ENCODE data around the gene COQ9. TPM values are rescaled to one million over a fixed set of nuclear protein-coding genes. Genes with fewer than 3 reads are reported as not detected.

The COQ9 gene
- total and polyA plus RNA-seq, 4 donors = 22.0 to 48.2 (median 29.2) TPM

DNA sequence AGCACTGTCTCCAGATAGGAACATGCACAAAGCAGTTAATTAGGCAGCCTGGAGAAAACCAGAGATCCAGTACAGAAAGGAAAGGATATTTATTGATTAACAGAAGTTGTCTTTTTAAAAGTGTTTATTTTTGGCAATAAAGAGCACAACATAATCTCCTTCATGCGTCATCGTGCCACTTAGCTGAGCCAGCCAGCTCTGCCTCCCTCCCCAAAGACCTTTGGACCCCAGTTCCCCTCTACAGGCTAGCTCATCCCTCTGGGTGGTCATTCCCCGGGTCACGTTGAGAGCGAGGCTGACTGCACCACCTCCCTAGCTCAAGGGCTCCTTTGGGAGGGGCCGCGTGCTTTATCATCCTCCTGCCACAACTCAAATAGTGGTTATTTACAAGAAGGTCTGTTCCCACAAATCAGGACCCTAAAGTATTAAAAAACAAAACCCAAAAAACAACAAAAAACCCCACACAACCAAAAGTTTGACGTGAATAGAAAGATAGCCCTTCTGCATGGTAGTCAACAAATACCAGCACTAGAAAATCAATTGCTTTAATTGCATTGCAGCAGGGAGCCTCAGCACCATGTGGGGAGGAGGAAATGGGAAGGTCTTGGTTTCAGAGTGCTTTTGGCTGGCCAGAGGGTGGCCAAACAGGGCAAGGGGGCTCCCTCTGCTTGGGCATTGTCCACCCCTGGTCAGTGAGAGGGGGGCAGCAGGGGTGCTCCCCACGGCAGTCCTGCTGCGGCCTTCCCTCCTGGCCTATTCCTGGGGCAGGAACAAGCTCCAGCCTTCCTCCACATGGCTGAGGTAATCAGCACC is 24.8 kb downstream of the COQ9 start:
- H3K4me3 ChIP-seq (ENCODE audit: low read length in 2 of 2) = no peak overlapping the region
- WGBS, 2 donors = 58 to 63% methylated on average over 10 of the region's 10 CpGs
- H3K27ac ChIP-seq (ENCODE audit: low read depth in 1 of 2, low read length in 2 of 2) = no peak overlapping the region
- H3K9me3 ChIP-seq (ENCODE audit: control insufficient read depth, low read length) = no peaks in the 10 kb centered on the region
- intact Hi-C loops (cut with DNase I) = no loop called here
- no peaks in the 10 kb centered on the region for H3K27me3 ChIP-seq (ENCODE audit: control insufficient read depth in 1 of 2, insufficient read depth in 2 of 2, low read length in 1 of 2)
- DNase-seq = no peak
- ATAC-seq (ENCODE audit: low FRiP score) = no peak
- no peaks in the 10 kb centered on the region for H3K4me1 ChIP-seq (ENCODE audit: control insufficient read depth in 1 of 2, insufficient read depth in 2 of 2, low read length in 2 of 2)
- H3K36me3 ChIP-seq (ENCODE audit: control insufficient read depth in 1 of 2, insufficient read depth in 2 of 2, low read length in 1 of 2) = peaks cover 0 to 18% of the 10 kb centered on the region in 2 donors

- Histone ChIP-seq H3K27me3 (ENCODE audit: control insufficient read depth in 1 of 2, insufficient read depth in 2 of 2, low read length in 1 of 2) (no peaks in the 10 kb centered on the region), H3K27ac (ENCODE audit: low read depth in 1 of 2, low read length in 2 of 2) (no peak overlapping the region), H3K4me3 (ENCODE audit: low read length in 2 of 2) (no peak overlapping the region), H3K36me3 (ENCODE audit: control insufficient read depth in 1 of 2, insufficient read depth in 2 of 2, low read length in 1 of 2) (peaks cover 0 to 18% of the 10 kb centered on the region in 2 donors), H3K4me1 (ENCODE audit: control insufficient read depth in 1 of 2, insufficient read depth in 2 of 2, low read length in 2 of 2) (no peaks in the 10 kb centered on the region), H3K9me3 (ENCODE audit: control insufficient read depth, low read length) (no peaks in the 10 kb centered on the region)
- 36 to 42% methylated on average over 4 of the region's 4 CpGs for WGBS, 2 donors
- no peak for DNase-seq
- no peak for ATAC-seq (ENCODE audit: low FRiP score)
- intact Hi-C loops (cut with DNase I) = no loop called here
These were observed 25.4 kb downstream of the COQ9 start for GRCh38 chr16:57472665-57473060.

DNA sequence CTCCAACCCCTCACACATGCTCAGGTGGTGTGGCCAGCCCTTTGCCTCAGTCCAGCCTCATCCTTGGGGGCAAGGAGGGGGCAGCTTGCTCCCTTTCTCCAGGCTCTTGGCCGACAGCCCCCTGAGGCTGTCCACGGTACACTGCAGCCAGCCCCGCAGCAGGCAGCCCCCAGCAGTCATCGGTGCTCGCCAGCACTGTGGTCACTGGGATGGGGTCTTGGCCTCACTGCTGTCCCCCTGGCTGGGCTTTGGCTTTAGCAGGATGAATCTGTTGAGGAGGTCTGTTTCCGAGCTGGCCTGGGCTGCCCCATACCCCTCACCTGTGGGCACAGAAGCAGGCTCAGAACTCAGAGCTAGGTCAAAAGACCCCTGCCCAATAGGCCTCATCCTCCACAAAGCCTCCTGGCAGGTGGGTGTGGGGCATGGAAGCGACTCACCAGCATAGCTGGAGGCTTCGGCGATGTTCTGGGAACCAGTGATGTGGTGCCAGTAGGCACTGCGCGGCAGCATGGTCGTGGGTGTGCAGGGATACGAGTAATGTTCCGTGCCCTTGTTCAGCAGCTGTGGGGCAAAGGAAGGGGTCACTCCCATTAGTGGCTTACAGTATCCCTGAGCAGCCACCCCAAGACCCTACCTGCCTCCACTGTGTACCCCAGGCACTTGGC is 26.0 kb downstream of the COQ9 start:
- H3K27ac ChIP-seq (ENCODE audit: low read depth in 1 of 2, low read length in 2 of 2) = no peak overlapping the region
- no peaks in the 10 kb centered on the region for H3K9me3 ChIP-seq (ENCODE audit: control insufficient read depth, low read length)
- intact Hi-C loops (cut with DNase I) = no loop called here
- no peaks in the 10 kb centered on the region for H3K4me1 ChIP-seq (ENCODE audit: control insufficient read depth in 1 of 2, insufficient read depth in 2 of 2, low read length in 2 of 2)
- no peaks in the 10 kb centered on the region for H3K27me3 ChIP-seq (ENCODE audit: control insufficient read depth in 1 of 2, insufficient read depth in 2 of 2, low read length in 1 of 2)
- DNase-seq = no peak
- no peak overlapping the region for H3K4me3 ChIP-seq (ENCODE audit: low read length in 2 of 2)
- H3K36me3 ChIP-seq (ENCODE audit: control insufficient read depth in 1 of 2, insufficient read depth in 2 of 2, low read length in 1 of 2) = peaks cover 0 to 18% of the 10 kb centered on the region in 2 donors
- no peak for ATAC-seq (ENCODE audit: low FRiP score)
- 74 to 79% methylated on average over 14 of the region's 14 CpGs for WGBS, 2 donors

DNA sequence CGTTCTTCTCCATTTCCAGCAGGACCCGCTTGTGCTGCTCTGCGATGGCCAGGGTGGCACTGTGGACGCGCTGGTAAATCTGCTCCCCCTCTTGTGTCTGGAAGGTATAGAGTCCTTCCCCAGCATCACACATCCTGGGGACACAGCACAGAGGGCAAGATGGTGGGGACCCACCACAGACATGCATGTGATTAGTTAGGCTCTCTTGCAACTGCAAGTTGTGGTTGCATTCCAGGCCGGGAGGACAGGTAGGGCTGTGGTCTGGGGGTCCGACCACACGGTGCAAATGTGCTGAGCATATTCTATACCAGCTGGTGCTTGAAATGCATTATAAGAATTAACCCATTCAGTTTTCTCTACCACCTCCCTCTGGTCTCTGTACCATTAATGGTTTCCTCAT is 26.6 kb downstream of the COQ9 start:
- Histone ChIP-seq H3K4me1 (ENCODE audit: control insufficient read depth in 1 of 2, insufficient read depth in 2 of 2, low read length in 2 of 2) (no peaks in the 10 kb centered on the region), H3K9me3 (ENCODE audit: control insufficient read depth, low read length) (no peaks in the 10 kb centered on the region), H3K27me3 (ENCODE audit: control insufficient read depth in 1 of 2, insufficient read depth in 2 of 2, low read length in 1 of 2) (no peaks in the 10 kb centered on the region), H3K4me3 (ENCODE audit: low read length in 2 of 2) (no peak overlapping the region), H3K27ac (ENCODE audit: low read depth in 1 of 2, low read length in 2 of 2) (no peak overlapping the region), H3K36me3 (ENCODE audit: control insufficient read depth in 1 of 2, insufficient read depth in 2 of 2, low read length in 1 of 2) (peaks cover 0 to 18% of the 10 kb centered on the region in 2 donors)
- WGBS, 2 donors = 56 to 73% methylated on average over 8 of the region's 8 CpGs
- ATAC-seq (ENCODE audit: low FRiP score) (no peak), DNase-seq (no peak)
- intact Hi-C loops (cut with DNase I) = no loop called here

GRCh38 chr16:57474671-57475661 is 27.7 kb downstream of the COQ9 start:
- WGBS, 2 donors = 82 to 83% methylated on average over 29 to 30 of the region's 30 CpGs
- no peaks in the 10 kb centered on the region for H3K4me1 ChIP-seq (ENCODE audit: control insufficient read depth in 1 of 2, insufficient read depth in 2 of 2, low read length in 2 of 2)
- peaks cover 0 to 14% of the 10 kb centered on the region in 2 donors for H3K36me3 ChIP-seq (ENCODE audit: control insufficient read depth in 1 of 2, insufficient read depth in 2 of 2, low read length in 1 of 2)
- DNase-seq (peak in 1 of 2 donors; percentile 56), ATAC-seq (ENCODE audit: low FRiP score) (no peak)
- no peaks in the 10 kb centered on the region for H3K27me3 ChIP-seq (ENCODE audit: control insufficient read depth in 1 of 2, insufficient read depth in 2 of 2, low read length in 1 of 2)
- intact Hi-C loops (cut with DNase I) = no loop called here
- no peaks in the 10 kb centered on the region for H3K9me3 ChIP-seq (ENCODE audit: control insufficient read depth, low read length)
- no peak overlapping the region for H3K27ac ChIP-seq (ENCODE audit: low read depth in 1 of 2, low read length in 2 of 2)
- no peak overlapping the region for H3K4me3 ChIP-seq (ENCODE audit: low read length in 2 of 2)

DNA sequence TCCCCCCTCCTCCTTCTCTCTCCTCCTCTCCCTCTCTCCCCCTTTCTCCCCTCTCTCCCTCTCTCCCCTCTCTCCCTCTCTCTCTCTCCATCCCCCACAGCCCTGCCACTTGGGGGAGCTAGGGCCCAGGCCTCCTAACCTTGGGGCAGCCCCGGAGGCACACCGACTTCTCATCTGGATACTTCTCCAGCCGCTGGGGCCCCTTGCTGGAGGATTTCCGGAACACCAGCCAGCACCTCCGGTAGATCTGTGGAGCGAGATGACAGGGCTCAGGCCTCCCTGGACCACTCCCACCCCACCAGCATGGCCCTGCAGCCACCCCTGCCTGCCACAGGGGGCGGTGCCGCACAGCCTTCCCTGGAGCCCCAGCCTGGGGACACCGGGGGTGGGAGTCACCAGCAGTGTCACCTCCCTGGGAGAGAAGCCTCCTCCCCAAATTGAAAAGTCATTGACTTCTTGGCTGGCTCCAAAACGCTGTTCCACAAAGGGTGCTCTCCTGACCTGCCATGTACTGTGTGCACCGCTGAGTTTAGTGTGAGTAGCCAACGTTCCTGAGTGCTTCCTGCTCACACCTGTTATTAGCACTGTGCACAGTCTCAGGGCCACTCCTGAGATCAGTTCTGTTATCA is 28.5 kb downstream of the COQ9 start:
- WGBS, 2 donors = 45% methylated on average over 12 of the region's 12 CpGs
- H3K4me3 ChIP-seq (ENCODE audit: low read length in 2 of 2) = no peak overlapping the region
- intact Hi-C loops (cut with DNase I) = no loop called here
- H3K27ac ChIP-seq (ENCODE audit: low read depth in 1 of 2, low read length in 2 of 2) = no peak overlapping the region
- H3K27me3 ChIP-seq (ENCODE audit: control insufficient read depth in 1 of 2, insufficient read depth in 2 of 2, low read length in 1 of 2) = no peaks in the 10 kb centered on the region
- ATAC-seq (ENCODE audit: low FRiP score) (no peak), DNase-seq (peak in 1 of 2 donors; percentile 82)
- H3K36me3 ChIP-seq (ENCODE audit: control insufficient read depth in 1 of 2, insufficient read depth in 2 of 2, low read length in 1 of 2) = peaks cover 0 to 9% of the 10 kb centered on the region in 2 donors
- no peaks in the 10 kb centered on the region for H3K9me3 ChIP-seq (ENCODE audit: control insufficient read depth, low read length)
- no peaks in the 10 kb centered on the region for H3K4me1 ChIP-seq (ENCODE audit: control insufficient read depth in 1 of 2, insufficient read depth in 2 of 2, low read length in 2 of 2)

DNA sequence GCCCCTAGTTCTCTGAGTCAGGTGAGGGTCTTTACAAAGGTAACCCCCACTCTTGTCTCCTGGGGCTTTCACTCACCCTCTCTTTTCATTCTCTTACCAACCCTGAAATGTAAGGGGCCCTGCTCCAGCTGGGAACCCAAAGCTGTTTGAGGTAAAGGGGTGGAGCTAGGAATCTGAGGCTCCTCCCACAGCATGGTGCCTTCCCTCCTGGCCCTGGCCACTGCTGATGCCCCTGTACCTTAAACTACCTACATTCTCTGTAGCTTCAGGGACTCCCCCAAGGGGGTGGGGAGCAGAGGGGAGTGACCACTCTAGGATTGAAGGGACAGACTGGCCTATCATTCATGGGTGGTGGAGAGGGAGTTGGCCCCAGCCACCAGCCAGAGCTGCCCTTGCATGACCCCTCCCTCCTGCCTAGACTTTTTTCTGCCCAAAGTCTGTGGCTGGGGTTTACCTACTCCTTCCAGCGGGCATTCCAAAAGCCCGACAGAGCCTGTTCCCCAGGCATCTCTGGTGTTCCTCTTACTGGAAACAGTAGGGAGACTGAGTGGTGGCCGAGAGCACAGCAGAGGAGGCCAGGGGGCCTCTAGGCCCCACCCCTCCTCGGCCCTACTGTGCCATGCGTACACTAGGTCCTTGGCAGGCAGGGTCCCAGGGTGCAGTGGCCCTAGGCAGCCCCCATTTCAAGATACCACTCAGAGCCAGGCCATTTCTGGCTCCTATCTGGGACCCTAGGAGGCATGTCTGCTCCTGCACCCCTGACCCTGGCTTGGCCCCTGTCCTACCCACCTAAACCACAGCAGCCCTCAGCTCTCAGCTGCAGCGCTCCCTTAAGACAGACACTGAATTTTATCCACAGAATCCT is 29.5 kb downstream of the COQ9 start:
- ATAC-seq (ENCODE audit: low FRiP score) (no peak), DNase-seq (peak in 1 of 2 donors; percentile 38)
- H3K27me3 ChIP-seq (ENCODE audit: control insufficient read depth in 1 of 2, insufficient read depth in 2 of 2, low read length in 1 of 2) = no peaks in the 10 kb centered on the region
- no peaks in the 10 kb centered on the region for H3K9me3 ChIP-seq (ENCODE audit: control insufficient read depth, low read length)
- H3K36me3 ChIP-seq (ENCODE audit: control insufficient read depth in 1 of 2, insufficient read depth in 2 of 2, low read length in 1 of 2) = peaks cover 0 to 8% of the 10 kb centered on the region in 2 donors
- H3K27ac ChIP-seq (ENCODE audit: low read depth in 1 of 2, low read length in 2 of 2) = no peak overlapping the region
- intact Hi-C loops (cut with DNase I) = no loop called here
- no peaks in the 10 kb centered on the region for H3K4me1 ChIP-seq (ENCODE audit: control insufficient read depth in 1 of 2, insufficient read depth in 2 of 2, low read length in 2 of 2)
- H3K4me3 ChIP-seq (ENCODE audit: low read length in 2 of 2) = no peak overlapping the region
- WGBS, 2 donors = 57 to 60% methylated on average over 6 of the region's 6 CpGs

Measured in aorta (tissue), 5 donors.